GM19025 (cell line): ENCODE measurements around the gene TDG.

Experiments used
- ATAC-seq: cut with Tn5 transposase; IDR thresholded peaks from one replicate; pipeline ENCODE4 v1.9.1; 2021; ENCODE audit warnings: mild to moderate bottlenecking, low read depth, moderate library complexity; ENCODE audit not compliant: unreplicated experiment

Gene TDG

DNA sequence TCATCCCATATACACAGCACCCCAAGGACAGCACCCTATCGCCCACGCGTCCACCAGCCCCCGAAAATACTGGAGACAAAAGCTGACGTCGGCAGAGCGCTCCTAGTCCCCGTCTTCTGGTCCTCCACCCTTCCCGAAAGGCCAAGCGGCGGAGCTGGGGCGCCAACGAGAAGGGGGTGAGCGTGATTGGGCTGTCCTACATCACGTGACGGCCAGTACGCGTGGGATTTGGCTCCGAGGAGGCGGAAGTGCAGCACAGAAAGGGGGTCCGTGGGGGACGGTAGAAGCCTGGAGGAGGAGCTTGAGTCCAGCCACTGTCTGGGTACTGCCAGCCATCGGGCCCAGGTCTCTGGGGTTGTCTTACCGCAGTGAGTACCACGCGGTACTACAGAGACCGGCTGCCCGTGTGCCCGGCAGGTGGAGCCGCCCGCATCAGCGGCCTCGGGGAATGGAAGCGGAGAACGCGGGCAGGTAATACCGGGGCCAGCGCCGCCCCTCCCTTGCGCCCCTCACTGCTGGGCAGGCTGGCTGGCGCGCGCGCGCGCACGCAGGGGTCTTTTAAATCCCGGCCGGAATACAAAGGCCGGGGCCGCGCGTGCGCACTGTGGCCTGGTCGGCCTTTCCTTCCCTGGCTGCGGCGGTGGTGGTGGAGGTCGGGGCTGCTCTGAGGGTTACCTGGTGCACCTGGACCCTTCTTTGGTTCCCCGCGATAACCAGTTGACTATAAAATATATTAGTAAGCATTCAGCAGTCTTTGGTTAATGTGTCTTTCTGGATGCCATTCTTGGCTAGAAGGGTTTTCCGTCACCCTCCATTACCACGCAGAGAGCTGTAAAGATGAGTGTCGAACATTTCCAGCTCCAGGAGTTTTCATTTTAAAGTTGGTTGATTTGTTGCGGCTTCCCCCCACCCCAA lies at the start of gene TDG:
Gene TDG, plus strand, starts transcription at position 283 of the 915 bp plus-strand sequence. Its CDS starts 166 bp downstream, at position 449.
- peak; percentile 88 for ATAC-seq

DNA sequence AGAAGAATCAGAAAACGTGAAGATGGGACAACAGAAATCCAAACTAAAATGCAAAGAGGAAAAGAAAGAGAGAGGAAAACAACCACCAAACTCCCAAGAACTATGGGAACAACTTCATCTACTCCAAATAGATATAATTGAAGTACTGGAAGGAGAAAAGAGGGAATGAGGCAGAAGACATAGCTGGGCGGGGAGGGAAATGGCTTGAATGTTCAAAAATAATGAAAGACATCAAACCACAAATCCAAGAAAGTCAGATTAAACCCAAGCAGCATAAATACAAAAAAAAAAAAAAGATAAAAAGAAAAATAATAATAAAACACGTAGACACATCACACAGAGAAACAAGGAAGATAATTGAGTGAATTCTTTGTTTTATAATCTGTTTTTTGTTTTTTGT lies 47.8 kb upstream of the TDG start:
- no peak for ATAC-seq

DNA sequence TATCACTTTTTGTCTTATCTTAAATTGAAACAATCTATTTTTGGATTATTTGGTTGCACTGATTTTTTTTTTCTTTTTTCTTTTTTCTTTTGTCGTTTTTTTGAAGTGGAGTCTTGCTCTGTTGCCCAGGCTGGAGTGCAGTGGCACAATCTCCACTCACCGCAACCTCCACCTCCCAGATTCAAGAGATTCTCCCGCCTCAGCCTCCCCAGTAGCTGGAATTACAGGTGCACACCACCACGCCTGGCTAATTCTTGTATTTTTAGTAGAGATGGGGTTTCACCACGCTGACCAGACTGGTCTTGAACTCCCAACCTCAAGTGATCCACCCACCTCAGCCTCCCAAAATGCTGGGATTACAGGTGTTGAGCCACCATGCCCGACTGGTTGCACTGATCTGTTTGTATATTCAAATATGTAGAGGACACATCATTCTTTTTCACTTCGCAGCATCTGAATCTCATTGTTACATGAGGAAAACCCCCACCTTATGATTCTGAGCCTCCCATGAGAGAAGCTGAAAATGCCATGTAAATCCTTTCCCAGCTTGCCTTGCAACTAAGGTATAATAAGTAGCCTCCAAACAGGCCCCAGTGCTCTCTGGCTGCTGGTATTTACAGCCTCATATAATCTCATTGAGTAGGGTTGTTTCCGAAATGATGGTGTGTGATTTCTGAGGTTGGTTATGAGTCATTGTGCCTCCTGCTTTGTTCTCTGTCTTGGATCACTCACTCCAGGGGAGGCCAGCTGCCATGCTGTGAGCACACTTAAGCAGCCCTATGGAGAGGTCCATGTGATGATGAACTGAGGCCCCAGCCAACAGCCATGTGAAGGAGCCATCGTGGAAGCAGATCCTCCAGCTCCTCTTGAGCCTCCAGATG lies 40.7 kb upstream of the TDG start:
- ATAC-seq, result peak; percentile 34

DNA sequence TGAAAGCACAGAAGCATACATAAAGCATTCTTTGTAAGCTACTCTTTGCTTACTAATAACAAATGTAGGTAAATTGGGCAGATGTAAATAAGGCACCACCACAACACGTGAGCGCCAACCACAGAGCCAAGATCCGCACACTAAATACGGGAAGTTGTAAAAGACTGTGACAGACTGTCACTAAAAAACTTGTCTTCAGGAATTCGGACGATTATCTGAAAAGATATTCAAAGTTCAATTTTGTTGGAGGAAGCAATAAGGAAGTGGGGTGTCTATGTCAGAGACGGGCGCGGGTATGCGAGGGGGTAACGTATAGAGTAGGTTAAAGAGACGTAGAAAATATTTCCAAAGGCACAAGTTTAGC lies 37.0 kb upstream of the TDG start:
- ATAC-seq, result peak; percentile 14

DNA sequence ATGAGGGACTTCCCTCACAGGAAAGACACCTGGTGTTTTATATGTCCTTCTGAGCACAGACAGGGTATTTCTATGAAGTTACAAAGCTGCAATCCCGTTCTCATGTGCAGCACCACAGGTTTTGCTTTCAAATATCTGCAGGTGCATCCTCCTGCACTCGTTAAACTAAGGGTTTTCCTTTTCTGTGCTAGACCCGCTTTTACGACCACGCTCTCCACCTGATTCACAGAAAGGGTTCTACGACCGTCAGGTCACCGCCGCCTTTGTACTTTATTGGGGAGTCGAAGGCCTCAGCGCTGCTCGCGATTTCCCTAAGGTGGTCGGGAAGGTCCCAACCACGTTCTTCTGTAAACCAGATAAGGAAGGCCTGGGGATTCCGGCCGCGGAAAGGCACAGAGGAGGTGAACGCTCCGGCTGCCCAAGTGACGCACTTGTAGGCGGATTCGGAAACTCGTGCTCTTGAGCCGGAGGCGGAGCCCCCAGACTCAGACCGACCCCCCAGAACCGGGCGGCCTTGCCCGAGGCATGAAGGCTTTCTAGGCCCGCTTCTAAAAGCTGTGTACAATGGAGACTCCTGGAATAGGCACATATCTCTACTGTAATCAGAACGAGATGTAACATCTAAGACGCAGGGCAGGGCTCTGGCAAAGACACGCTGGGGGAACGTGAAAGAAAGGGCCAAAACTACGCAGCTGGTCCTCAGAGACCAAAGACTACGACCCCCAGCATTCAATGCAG lies 36.5 kb upstream of the TDG start:
- no peak for ATAC-seq

DNA sequence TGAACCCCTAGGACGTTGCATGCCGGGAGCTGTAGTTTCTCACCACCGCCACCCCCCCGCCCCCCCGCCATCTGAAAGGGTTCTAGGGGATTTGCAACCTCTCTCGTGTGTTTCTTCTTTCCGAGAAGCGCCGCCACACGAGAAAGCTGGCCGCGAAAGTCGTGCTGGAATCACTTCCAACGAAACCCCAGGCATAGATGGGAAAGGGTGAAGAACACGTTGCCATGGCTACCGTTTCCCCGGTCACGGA lies 36.0 kb upstream of the TDG start:
- ATAC-seq, result no peak

DNA sequence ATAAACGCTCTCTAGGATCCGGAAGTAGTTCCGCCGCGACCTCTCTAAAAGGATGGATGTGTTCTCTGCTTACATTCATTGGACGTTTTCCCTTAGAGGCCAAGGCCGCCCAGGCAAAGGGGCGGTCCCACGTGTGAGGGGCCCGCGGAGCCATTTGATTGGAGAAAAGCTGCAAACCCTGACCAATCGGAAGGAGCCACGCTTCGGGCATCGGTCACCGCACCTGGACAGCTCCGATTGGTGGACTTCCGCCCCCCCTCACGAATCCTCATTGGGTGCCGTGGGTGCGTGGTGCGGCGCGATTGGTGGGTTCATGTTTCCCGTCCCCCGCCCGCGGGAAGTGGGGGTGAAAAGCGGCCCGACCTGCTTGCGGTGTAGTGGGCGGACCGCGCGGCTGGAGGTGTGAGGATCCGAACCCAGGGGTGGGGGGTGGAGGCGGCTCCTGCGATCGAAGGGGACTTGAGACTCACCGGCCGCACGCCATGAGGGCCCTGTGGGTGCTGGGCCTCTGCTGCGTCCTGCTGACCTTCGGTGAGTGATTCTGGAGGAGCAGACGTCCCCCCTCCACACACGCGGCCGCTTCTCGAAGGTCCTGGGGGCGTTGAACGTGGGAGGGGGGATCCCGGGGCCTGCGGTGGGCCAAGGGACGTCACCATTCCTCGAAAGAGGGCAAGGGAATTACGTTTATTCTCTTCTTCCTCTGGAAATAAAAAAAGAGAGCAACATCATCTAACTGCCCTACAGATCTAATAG lies 35.5 kb upstream of the TDG start, which contains the start of gene HSP90B1:
Gene HSP90B1, plus strand, starts transcription at position 377 of the 753 bp plus-strand sequence. Its CDS starts 106 bp downstream, at position 483.
- peak; percentile 62 for ATAC-seq

DNA sequence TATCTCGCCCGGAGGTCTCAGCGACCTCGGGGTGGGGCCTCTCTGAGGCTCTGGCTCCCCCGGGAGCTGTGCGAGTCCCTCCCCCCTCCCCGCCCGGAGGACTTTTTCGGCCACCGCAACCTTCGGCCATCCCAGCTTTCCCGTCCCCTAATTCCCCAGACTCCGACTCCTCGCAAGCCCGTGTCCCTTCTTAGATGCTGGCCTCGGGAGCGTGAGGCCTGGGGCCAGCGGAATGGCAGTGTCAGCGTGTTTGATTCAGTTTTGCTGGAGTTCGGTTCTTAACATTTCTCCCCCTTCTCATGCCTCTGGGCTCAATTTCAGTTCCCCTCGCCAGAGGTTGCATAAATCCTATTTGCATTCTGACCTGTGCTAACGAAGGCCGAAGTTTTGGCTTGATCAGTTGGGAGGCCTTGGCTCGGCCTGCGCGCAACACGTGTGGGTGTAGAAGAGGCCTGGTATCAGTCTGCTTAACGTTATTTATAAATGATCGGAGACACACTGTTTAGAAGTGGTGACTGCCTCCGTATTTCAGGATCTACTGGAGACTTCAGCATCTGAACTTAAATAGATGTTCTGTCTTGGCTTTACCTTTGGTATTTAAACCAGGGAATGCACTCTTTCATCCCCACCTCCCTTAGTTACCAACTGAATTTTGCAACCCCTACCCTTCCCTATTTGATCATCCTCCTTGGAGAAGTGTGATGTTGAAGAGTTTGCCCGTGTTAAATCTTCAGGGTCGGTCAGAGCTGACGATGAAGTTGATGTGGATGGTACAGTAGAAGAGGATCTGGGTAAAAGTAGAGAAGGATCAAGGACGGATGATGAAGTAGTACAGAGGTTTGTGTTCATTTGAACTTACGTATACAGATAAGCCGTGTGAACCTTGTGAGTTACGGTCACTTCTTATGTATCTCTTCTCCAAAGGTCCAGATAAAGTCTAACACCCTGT lies 34.6 kb upstream of the TDG start:
- ATAC-seq, result no peak

DNA sequence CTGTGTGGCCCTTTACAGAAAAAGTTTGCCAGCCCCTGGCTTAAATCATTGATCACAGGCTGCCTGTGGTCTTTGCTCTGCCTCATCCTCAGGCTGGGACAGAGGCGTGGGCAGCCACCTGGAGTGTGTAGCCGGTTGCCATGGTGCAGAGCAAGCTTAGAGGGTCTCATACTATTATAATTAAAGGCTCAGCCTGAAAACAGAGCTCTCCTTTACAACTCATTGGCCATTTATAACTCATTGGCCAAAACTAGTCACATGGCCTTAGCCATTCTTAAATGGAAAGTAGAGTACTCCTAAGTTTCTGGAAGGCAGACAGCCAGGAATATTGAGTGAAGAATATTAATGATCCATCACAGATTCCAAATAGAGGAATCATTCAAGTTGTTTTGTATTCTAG lies 32.4 kb upstream of the TDG start:
- ATAC-seq, result no peak

DNA sequence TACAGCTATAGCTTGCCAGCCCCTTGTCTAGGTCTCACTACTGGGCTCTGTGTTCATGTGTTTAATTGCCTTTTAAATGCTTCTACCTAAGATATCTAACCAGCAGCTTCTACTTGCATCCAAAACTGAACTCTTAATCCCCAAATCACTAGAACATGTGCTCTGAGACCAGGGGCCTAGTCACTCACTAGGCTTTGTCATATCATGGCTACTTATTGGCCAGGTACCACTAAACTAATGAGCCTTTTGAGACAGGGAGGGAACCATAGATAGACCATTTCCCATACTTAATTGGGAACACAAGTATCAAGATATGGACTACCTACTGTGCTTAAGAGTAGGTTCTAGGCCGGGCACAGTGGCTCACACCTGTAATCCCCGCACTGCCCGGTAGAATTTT lies 29.0 kb upstream of the TDG start:
- no peak for ATAC-seq

DNA sequence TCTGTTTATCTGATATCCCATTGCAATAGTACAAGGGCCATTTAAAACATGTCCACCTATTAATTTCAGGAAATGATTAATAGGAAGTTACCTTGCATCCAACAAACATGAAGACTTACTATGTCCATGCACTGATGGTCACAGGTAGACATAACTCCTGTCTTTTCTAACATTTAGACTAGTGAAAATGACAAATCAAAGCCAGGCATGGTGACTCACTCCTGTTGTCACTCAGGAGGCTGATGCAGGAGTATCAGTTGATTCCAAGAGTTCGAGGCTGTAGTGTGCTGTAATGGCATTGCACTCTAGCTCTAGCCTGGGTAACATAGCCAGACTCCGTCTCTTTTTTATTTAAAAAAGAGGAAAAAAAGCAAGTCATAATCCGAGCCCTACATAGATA lies 20.7 kb upstream of the TDG start:
- no peak for ATAC-seq

DNA sequence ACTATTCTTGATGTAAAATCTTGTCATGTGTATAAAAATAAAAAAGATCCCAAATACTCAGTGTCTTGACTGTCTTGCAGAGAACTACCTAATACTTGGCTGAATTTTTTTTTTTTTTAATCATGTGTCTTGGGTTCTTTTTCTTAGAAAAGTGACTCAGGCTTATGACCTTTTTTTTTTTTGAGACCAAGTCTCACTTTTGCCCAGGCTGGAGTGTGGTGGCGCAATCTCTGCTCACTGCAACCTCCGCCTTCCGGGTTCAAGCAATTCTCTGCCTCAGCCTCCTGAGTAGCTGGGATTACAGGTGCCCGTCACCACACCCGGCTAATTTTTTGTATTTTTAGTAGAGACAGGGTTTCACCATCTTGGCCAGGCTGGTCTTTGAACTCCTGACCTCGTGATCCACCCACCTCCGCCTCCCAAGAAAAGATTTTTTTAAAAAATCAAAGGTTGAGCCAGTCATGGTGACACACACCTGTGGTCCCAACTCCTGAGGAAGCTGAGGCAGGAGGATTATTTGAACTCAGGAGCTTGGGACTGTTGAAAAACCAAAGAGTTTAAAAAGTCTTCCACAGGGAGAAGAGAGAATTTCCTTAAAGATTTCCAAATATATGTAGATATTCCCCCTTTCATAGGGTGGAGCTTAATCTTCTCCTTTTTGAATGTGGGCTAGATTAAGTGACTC lies 17.7 kb upstream of the TDG start:
- no peak for ATAC-seq

DNA sequence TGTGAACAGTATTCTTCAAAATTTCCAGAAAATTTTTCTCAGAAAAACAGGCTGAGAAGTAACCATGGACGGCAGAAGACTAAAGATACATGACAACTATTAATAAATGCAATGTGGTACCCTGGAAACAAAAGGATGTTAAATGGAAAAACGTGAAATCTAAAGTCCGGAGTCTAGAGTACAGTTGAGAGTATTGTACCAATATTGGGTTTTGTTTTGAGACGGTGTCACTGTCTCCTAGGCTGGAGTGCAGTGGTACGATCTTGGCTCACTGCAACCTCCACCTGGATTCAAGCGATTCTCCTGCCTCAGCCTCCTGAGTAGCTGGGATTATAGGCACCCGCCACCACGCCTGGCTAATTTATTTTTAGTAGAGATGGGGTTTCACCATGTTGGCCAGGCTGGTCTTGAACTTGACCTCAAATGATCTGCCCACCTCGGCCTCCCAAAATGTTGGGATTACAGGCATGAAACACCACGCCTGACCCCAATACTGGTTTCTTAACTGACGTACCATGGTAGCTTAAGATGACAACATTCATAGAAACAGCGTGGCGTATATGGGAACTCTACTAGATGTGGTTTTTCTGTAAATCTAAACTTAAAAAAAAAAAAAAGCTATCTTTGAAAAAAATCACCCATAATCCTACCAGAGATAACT lies 16.8 kb upstream of the TDG start:
- ATAC-seq, result no peak

DNA sequence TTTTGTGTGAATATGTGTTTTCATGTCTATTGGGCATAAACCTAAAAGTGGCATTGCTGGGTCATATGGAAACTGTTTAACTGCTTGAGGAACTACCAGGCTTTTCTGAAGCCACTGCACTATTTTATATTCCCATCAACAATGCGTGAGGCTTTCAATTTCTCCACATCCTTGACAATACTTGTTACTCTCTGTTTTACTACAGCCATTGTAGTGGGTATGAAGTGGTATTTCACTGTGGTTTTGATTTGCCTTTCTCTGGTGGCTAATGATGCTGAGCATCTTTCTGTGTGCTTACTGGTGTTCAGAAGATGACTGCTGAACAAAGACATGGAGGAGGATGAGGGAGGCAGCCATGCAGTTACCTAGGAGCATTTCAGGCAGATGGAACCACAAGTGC lies 13.2 kb upstream of the TDG start:
- ATAC-seq, result no peak

DNA sequence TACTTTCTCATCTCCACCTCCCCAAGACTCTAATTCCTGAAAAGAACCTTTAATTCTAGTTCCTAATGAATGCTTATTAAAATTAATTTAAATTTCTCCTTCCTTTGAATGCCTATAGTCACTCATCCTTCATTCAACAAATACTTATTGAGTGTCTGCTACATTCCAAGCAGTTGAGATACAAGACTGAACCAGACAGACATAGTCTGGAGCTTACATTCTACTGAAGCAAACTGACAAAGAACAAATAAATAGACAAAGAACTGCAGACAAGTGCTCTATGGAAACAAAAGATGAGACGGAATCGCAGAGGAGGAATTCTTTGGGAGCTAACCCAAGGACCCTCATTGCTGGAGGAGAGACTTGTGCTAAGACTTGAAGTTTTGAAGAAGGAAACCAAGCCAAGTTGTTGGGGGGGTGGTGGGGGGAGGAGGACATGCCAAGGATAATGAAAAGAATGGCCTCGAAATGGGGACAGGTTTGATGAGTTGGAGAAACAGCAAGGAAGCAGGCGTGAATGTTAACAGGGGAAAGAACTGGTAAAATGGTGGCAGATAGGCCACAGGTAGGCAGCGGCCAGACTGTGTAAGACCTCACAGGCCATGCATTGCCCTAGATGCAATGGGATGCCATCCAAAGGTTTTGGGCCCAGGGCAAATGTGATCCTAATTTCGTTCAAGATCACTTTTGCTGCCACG lies 9.7 kb upstream of the TDG start:
- no peak for ATAC-seq

DNA sequence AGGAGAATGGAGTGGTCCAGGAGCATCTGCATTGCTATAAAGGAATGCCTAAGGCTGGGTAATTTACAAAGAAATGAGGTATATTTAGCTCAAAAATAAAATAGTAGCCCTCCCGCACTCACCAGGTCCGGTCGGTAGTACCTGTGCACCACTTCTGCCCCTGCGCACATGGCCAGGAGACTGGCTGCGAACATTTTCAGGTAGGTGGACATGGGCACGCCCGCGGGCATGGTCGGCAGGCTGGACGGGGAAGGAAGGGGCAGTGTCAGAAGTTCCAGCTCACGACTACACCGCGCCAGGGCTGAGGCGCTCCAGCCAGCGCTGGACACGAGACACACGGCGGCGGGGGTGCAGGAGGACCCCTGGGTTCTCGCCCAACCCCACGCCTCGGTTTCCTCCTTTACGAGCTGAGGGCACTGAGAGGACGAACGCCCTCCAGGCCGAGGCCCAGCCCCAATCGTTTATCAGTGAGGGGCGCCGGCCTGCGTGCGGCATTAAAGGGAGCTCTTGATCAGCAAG lies 9.1 kb upstream of the TDG start:
- ATAC-seq, result peak; percentile 25

DNA sequence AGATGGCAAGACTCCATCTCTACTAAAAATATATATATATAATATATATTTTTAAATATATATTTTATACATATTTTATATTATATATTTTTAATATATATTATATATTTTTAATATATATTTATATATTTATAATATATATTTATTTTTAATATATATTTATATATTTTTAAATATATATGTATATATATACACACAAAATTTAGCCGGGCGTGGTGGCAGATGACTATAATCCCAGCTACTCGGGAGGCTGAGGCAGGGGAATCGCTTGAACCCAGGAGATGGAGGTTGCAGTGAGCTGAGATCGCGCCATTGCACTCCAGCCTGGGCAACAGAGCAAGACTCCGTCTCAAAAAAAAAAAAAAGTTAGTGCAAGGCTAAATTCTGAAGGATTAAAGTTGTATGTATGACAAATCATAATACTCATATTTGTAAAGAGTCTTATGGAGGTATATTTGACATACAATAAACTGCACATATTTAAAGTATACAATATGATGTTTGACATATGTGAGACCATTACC lies 7.7 kb upstream of the TDG start:
- ATAC-seq, result no peak
